Activated CD8-positive, alpha-beta memory T cell treated with anti-CD3 and anti-CD28 coated beads, Interleukin-2, amount 10 ng/mL, durations not matched to agents 7 days and 5 days (primary cell): Measurements from ENCODE around the gene EVA1A. TPM values are rescaled to one million over a fixed set of nuclear protein-coding genes. Genes with fewer than 3 reads are reported as not detected.

Experiments
- ATAC-seq: fragments of 150-1000 bp; cut with Tn5 transposase; one replicate; pipeline ENCODE4 v1.10.0; 2021; ENCODE audit warnings: moderate library complexity
- CTCF ChIA-PET: fragments of 350-600 bp; sonication (Branson Sonifier 250); formaldehyde crosslinking; loops from one replicate; lab custom pipeline; 2021; ENCODE audit warnings: antibody characterized with exemption; lab: Charles Lee
- DNase-seq: peaks from one replicate; pipeline ENCODE4 v3.0.0-alpha.2; 2020
- H3K27ac Mint-ChIP-seq: one replicate; pipeline ENCODE4 v1.8.0; 2021; ENCODE audit warnings: mild to moderate bottlenecking, mixed read lengths
- H3K27me3 Mint-ChIP-seq: one replicate; pipeline ENCODE4 v1.8.0; 2021; ENCODE audit warnings: mixed read lengths
- H3K36me3 Mint-ChIP-seq: one replicate; pipeline ENCODE4 v1.8.0; 2021; ENCODE audit warnings: mild to moderate bottlenecking, mixed read lengths
- H3K4me1 Mint-ChIP-seq: one replicate; pipeline ENCODE4 v1.8.0; 2021; ENCODE audit warnings: mixed read lengths
- H3K4me3 Mint-ChIP-seq: one replicate; pipeline ENCODE4 v1.8.0; 2021; ENCODE audit warnings: mild to moderate bottlenecking, moderate library complexity, mixed read lengths
- H3K9me3 Mint-ChIP-seq: one replicate; pipeline ENCODE4 v1.8.0; 2022; ENCODE audit warnings: low read depth, mixed read lengths
- total RNA-seq, 2 experiments: library from RNA; stranded (reverse); gene quantifications; one replicate each; pipeline ENCODE4 v1.2.3, GENCODE V29; 2021

EVA1A gene
- total RNA-seq, 2 experiments from 2014 or later: not detected

DNA sequence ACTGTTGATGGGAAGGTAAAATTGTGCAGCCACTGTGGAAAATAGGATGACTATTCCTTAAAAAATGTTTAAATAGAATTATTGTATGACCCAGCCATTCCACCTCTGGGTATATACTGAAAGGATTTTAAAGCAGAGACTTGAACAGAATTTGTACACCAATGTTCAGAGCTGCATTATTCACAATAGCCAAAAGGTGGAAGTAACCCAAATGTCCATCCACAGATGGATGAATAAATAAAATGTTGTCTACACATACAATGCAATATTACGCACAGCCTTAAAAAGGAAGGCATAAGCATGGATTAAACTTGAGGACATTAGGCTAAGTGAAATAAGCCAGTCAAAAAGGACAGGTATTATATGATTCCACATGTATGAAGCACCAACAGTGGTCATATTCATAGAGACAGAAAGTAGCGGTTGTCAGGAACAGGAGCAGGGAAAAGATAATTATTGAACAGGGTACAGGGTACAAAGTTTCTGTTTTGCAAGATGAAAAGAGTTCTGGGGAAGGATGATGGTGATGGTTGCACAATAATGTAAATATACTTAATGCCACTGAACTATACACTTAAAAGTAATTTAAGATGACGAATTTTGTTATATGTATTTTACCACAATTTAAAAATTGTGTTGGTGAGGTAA lies 39.4 kb downstream of the EVA1A start:
- CTCF ChIA-PET: no interaction called here
- no peaks in the 10 kb centered on the region for H3K9me3 Mint-ChIP-seq
- peaks cover 12% of the 10 kb centered on the region for H3K27me3 Mint-ChIP-seq
- ATAC-seq (no peak), DNase-seq (no peak)
- no peak overlapping the region for H3K4me3 Mint-ChIP-seq
- H3K36me3 Mint-ChIP-seq: no peaks in the 10 kb centered on the region
- H3K4me1 Mint-ChIP-seq: peaks cover 7% of the 10 kb centered on the region
- H3K27ac Mint-ChIP-seq: no peak overlapping the region

DNA sequence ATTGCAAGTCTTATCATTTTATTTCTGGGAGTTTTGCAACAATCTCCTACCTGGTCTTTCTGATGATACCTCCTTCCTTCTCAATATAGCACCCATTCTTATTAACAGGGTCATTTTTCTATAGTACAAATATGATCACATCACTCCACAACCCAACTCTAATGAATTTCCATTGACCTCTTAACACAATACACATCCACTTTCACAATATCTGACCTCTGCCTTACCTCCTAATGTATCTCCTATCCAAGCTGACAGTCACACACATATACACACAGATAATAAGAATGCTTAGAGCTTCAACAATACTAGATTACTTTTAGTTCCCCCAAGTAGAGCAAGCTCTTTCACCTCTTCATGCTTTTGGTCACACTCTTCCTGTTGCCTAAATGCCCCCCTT lies 40.9 kb downstream of the EVA1A start:
- Mint-ChIP-seq H3K9me3 (no peaks in the 10 kb centered on the region), H3K4me1 (peaks cover 6% of the 10 kb centered on the region), H3K4me3 (no peak overlapping the region), H3K27ac (no peak overlapping the region), H3K27me3 (peaks cover 15% of the 10 kb centered on the region), H3K36me3 (no peaks in the 10 kb centered on the region)
- CTCF ChIA-PET: no interaction called here
- ATAC-seq (no peak), DNase-seq (no peak)

DNA sequence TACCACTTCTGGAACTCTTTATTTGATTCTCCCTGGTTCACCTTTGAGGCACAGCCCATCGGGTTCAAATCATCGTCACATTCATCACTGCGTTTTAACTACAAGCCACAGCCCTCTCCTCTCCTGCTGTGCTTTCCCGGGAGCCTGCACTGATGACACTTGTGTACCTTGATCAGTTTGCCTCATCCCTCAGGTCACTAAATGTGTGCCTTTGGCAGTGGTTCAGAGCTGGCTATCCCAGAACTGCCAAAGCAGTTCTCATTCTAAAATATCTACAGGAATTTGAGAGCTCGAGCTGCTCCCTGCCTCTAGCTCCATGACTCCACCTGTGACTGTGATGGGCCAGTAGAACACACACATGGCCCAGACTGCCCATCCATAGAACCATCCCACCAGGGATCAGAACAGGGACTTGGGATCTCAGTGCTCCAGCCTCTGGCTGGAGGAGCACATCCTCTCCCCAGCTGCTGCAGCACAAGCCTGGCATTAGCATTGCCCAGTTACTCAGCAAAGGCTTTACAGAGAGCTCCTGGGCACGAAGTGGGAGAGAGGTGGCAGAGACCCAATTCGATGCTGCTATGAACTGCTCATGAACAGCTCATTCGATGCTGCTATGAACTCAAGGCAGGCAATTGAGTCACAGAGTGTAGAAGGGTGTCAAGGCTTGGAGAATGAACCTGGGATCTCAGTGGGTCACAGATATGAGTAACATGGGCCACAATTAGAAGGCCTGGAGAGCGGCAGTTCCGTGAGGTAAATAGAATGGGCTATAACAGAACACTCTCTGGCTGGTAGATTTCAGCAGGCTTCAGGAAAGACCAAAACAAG lies 41.9 kb downstream of the EVA1A start:
- no peaks in the 10 kb centered on the region for H3K36me3 Mint-ChIP-seq
- peaks cover 17% of the 10 kb centered on the region for H3K27me3 Mint-ChIP-seq
- no peak overlapping the region for H3K4me3 Mint-ChIP-seq
- H3K4me1 Mint-ChIP-seq: peaks cover 6% of the 10 kb centered on the region
- no peaks in the 10 kb centered on the region for H3K9me3 Mint-ChIP-seq
- CTCF ChIA-PET: no interaction called here
- H3K27ac Mint-ChIP-seq: no peak overlapping the region
- ATAC-seq: no peak
- no peak for DNase-seq

DNA sequence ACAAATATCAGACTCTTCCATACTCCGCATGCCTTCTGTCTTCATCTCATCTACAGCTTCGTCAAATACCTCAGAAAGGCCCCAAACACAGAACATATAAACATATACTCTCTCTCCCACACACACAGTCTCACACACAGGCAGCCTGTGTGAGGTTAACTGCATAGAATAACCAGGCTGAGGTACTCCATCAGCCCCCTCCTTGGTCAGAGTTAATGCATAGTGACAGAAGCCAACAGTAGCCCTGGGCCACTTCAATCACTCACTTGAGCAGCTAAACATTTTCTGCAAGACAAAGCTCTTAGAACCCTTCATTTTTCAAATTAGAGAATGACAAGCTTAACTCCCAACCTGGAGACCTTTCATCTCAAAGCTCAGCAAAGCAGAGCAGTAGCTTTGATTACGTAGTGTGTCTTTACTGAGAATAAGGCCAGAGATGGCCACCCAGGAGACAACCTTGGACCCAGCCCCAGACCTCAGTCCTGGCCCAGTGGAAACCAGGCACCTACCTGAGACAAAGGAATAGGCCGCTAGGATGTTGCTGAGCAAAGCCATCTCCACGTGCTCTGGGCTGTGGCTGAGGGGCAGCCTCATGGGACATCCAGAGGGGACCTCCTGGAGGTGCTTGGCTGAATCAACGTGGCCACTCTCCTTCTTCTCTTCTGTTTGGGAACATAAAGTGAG lies 43.0 kb downstream of the EVA1A start:
- DNase-seq (no peak), ATAC-seq (no peak)
- Mint-ChIP-seq H3K4me1 (no peaks in the 10 kb centered on the region), H3K36me3 (no peaks in the 10 kb centered on the region), H3K27ac (no peak overlapping the region), H3K27me3 (peaks cover 13% of the 10 kb centered on the region), H3K9me3 (peaks cover 2% of the 10 kb centered on the region), H3K4me3 (no peak overlapping the region)
- CTCF ChIA-PET: no interaction called here

DNA sequence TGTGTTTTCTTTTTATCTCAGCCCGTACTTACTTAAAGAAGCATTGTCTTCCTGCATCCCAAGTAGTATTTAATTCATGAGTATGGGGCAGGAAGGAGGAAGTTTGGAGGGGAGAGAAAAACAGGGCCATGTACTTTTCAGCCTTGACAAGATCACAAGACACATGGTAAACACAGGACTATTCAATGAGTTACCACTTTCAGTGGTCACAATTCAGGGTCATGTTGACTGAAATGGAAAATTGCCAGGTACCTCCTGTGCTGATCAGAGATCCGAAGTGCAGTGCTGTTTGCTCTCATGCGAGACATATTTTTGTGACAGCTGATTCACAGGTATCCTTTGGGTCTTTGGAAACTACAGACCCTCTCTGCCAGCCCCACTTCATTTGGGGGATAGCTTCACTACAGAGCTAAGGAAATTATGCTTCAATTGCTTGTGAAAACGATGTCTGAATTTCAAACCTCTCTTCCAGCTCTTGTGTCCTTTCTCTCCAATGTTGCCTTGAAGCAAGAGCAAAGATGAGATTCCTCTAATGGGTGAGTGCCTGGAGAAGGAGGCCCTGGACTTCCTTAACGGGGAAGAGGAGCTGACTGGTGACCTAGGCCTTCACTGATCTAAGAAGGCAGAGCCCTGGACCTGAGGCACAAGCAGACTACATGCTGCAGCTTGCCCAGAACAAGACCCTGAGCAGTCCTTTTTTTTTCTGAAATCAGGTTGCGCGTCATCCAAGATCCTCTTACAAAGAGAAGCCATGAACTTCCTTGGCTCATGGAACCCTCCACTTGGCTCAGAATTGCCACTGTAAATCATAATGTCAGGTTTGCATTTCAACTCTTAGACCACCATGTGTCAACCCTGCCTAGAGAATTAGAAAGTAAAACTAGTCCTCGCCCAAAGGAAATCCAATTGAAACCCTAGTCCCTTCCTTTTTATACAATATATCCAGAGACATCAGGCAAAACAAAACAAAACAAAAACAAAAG lies 44.1 kb downstream of the EVA1A start:
- Mint-ChIP-seq H3K27ac (no peak overlapping the region), H3K27me3 (peaks cover 13% of the 10 kb centered on the region), H3K9me3 (peaks cover 4% of the 10 kb centered on the region), H3K4me3 (no peak overlapping the region), H3K4me1 (no peaks in the 10 kb centered on the region), H3K36me3 (no peaks in the 10 kb centered on the region)
- CTCF ChIA-PET: no interaction called here
- DNase-seq: no peak
- no peak for ATAC-seq

DNA sequence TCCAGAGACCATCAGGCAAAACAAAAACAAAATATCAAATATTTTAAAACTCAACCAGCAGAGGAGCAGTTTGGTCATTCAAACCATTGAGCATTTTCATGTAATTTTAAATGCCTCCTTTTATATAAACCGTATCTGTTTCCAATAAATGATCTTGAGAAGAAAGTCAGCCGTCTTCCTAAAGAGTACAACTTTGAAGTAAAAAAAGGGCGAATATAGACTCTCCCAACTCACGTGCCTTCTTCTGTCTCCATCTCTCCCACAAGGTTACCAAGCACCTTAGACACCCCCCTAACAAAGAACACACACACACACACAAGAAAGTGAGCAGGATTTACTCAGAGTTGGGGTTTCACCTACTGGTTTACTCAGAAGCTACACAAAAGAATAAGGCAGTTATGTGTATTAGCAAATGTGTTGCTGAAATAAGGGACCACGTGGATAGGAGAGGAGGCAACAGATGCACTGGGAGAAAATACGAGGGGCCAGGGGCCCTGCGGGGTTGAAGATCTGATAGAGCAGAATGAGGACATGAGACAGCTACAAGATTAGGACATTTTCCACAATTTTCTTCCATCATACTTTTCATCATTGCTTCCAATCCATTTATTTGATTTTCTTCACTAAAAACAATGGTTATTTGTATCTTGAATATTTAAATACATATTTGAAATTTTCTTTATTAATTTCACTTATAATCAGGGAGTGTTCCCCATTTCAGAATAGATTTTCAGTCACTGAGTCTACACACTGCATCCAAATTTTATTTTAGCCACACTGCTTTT lies 45.0 kb downstream of the EVA1A start:
- Mint-ChIP-seq H3K4me3 (no peak overlapping the region), H3K4me1 (no peaks in the 10 kb centered on the region), H3K36me3 (no peaks in the 10 kb centered on the region), H3K27me3 (peaks cover 10% of the 10 kb centered on the region), H3K9me3 (peaks cover 4% of the 10 kb centered on the region), H3K27ac (no peak overlapping the region)
- CTCF ChIA-PET: no interaction called here
- DNase-seq (no peak), ATAC-seq (no peak)

DNA sequence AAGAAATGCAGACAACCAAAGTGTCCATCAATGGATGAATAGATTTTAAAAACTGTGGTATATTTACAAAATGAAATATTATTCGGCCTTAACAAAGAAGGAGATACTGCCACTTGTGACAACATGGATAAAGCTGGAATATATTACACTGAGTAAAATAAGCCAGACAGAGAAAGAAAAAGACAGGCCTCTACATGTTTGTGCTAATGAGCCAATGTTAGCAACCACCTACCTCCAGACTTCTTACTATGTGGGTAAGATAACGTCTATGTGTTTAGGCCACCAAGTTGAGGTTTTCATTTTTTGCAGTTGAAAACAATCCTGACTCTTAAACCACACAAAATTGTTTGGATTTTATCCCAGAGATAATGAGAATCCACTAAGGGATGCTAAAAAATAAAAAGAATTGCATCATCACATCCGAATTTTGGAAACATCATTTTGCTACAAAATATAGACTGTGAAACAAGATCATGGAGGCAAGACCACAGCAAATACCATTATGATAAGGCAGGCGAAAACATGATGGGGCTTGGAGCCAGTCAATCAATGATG lies 47.0 kb downstream of the EVA1A start:
- no peak for ATAC-seq
- no peak overlapping the region for H3K4me3 Mint-ChIP-seq
- peaks cover 4% of the 10 kb centered on the region for H3K9me3 Mint-ChIP-seq
- DNase-seq: no peak
- no peak overlapping the region for H3K27ac Mint-ChIP-seq
- H3K27me3 Mint-ChIP-seq: peaks cover 5% of the 10 kb centered on the region
- H3K36me3 Mint-ChIP-seq: no peaks in the 10 kb centered on the region
- H3K4me1 Mint-ChIP-seq: no peaks in the 10 kb centered on the region
- CTCF ChIA-PET: no interaction called here

DNA sequence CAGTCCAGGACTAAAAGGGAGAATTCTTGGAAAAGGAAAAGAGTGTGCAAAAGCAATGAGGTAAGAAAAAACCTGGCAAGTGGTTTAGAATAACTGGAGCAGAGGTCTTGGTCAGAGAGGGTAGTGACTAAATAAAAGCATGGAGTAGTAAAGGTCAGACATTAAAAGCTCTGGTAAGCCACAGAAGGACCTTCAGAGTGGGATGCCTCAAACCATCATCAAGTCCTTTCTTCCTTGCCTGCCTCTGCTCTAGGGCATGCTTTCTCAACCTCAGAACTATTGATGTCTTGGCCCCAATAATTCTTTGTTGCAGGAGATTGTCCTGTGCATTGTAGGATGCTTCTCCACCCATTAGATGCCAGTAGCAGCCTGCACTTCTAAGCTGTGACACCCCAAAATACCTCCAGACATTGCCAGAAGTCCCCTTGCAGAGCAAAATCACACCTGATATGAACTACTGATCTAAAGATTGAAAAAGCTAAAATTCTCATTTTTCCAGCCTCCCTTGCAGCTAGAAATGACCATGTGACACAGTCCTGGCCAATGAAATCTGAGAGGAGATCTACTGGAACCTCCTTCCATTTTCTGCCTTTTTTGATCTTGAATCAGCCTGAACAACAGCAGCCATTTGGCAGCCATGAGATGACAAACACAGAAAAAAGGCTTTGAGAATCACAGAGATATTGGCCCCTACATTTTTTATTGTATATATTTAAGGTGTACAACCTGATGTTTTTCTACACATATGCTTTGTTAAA lies 48.1 kb downstream of the EVA1A start:
- Mint-ChIP-seq H3K4me1 (no peaks in the 10 kb centered on the region), H3K36me3 (no peaks in the 10 kb centered on the region), H3K4me3 (no peak overlapping the region), H3K27me3 (peaks cover 5% of the 10 kb centered on the region), H3K9me3 (peaks cover 4% of the 10 kb centered on the region), H3K27ac (no peak overlapping the region)
- ATAC-seq: no peak
- no peak for DNase-seq
- CTCF ChIA-PET: no interaction called here

DNA sequence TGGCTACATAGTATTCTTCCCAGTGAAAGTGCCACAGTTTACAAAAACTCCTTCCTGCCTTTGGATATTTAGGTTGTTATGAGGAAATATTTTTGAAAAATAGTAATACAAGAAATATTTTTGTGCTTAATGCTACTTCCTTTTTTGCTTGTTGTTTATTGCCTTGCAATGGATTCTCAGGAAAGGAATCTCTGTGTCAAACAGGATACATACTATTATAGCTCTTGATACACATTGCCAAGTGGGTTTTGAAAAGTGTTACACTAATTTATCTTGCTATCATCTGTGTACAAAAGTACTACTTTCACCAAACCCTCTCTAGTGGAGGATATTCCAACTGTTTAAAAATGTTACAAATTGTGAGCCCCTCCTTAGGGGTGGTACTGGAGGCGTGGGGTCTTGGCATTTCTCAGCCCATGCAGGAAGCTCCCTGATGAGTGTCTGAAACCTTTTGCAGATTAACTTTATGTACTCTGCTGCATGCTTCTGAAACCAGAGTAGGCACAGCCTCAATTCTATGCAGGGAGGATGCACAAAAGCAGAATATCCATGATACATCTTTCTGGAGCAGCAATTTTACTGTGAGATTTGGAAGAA lies 54.5 kb downstream of the EVA1A start:
- no peaks in the 10 kb centered on the region for H3K27me3 Mint-ChIP-seq
- no peaks in the 10 kb centered on the region for H3K4me1 Mint-ChIP-seq
- no peak overlapping the region for H3K4me3 Mint-ChIP-seq
- CTCF ChIA-PET: no interaction called here
- DNase-seq (no peak), ATAC-seq (no peak)
- no peak overlapping the region for H3K27ac Mint-ChIP-seq
- no peaks in the 10 kb centered on the region for H3K36me3 Mint-ChIP-seq
- H3K9me3 Mint-ChIP-seq: no peaks in the 10 kb centered on the region

DNA sequence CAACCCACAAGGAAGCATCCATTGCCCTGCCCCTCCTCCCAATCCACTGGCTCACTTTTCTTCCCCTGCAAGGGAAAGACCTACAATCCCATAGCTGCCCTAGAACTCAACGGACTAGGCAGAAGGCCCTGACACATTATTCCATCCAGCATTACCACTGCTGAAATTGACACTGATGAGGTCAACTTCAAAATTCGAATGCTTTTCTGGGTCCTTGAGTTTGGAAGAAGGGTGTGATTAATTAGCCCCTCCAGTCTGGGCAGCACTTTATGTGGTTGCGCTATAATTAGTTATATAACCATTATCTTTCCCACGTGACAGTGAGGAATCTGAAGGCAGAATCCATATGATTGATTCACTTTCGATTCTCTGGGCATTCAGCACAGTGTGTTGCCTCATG lies 55.7 kb downstream of the EVA1A start:
- Mint-ChIP-seq H3K27ac (no peak overlapping the region), H3K9me3 (no peaks in the 10 kb centered on the region), H3K36me3 (no peaks in the 10 kb centered on the region), H3K4me1 (no peaks in the 10 kb centered on the region), H3K27me3 (no peaks in the 10 kb centered on the region), H3K4me3 (no peak overlapping the region)
- ATAC-seq (no peak), DNase-seq (no peak)
- CTCF ChIA-PET: no interaction called here

DNA sequence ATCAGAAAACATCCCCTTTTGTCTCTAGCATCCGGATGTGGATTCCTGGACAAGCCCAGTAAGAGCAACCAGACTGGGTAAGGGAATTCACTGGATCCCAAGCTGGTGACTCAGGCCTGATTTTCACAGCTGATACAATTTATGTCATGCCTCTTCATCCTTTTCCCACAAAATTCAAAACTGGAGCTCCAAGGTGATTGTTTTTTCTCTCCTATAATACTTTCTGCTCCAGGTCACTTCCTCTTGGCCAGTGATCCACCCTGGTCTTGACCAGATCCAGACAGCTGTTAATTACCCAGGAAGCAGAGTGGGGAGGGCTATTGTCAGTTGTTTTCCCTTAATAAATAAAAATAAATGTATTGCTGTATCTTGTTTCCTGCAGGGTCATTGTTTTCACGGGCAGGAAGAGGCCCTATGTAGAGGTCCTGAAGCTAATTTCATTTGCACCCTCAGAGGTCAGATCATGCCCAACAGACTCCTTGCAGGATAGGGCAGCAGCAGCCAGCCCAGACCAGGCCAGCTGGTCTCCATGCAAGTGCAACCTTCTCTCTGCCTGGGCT lies 57.6 kb downstream of the EVA1A start:
- H3K27me3 Mint-ChIP-seq: no peaks in the 10 kb centered on the region
- no peaks in the 10 kb centered on the region for H3K4me1 Mint-ChIP-seq
- no peak overlapping the region for H3K27ac Mint-ChIP-seq
- CTCF ChIA-PET: no interaction called here
- no peaks in the 10 kb centered on the region for H3K36me3 Mint-ChIP-seq
- H3K4me3 Mint-ChIP-seq: no peak overlapping the region
- no peak for ATAC-seq
- no peak for DNase-seq
- H3K9me3 Mint-ChIP-seq: no peaks in the 10 kb centered on the region
